Body of pancreas (tissue), 4 donors: ENCODE results near the gene LDLRAD4. TPM values are rescaled to one million over a fixed set of nuclear protein-coding genes. Genes with fewer than 3 reads are reported as not detected.

Experiments
- ATAC-seq: fragments of 150-250 bp; one replicate; pipeline ENCODE4 v1.9.1; 2016
- DNase-seq, 4 donors: peaks; one replicate each; pipeline ENCODE4 v3.0.0-alpha.2; 2019
- H3K27ac ChIP-seq, 4 donors: fragments of 200-600 bp; sonication (generic); 1 replicate in 3 of 4; 2 replicates in 1 of 4; pipeline versions ENCODE4 v1.5.1 to v1.6.1; 2016 to 2019; ENCODE audit warnings: mild to moderate bottlenecking in 1 of 4, mixed read lengths in 1 of 4, moderate library complexity in 1 of 4
- H3K27me3 ChIP-seq, 2 donors: fragments of 200-600 bp; sonication (generic); one replicate each; pipeline ENCODE4 v1.6.0; 2016; ENCODE audit warnings: mild to moderate bottlenecking in 1 of 2
- H3K36me3 ChIP-seq, 2 donors: fragments of 200-600 bp; sonication (generic); replicated peaks in 1 of 2; 2 replicates each; pipeline ENCODE4 v1.5.1; 2016; ENCODE audit warnings: low read depth in 2 of 2; ENCODE audit not compliant: insufficient read depth in 1 of 2
- H3K4me1 ChIP-seq: fragments of 200-600 bp; sonication (generic); one replicate; pipeline ENCODE4 v1.6.0; 2016
- H3K4me3 ChIP-seq, 2 donors: fragments of 200-600 bp; sonication (generic); 1 replicate in 1 of 2; 2 replicates in 1 of 2; pipeline ENCODE4 v1.5.1; 2016 to 2019
- H3K9me3 ChIP-seq, 3 donors: fragments of 200-600 bp; sonication (generic); 1 replicate in 2 of 3; 2 replicates in 1 of 3; pipeline ENCODE4 v1.5.1; 2016
- CTCF ChIP-seq, 7 experiments: fragments of 450-650 bp in 4 of 7; fragments of 200-600 bp in 3 of 7; sonication (generic) in 3 of 7; IDR thresholded peaks; one replicate each; pipeline ENCODE4 v1.5.1; 2016 to 2019; ENCODE audit warnings: antibody characterized with exemption in 7 of 7
- POLR2A ChIP-seq, 3 donors: fragments of 450-650 bp; IDR thresholded peaks; one replicate each; pipeline ENCODE4 v1.6.1; 2016; ENCODE audit warnings: antibody characterized with exemption in 3 of 3, mild to moderate bottlenecking in 2 of 3
- WGBS, 2 donors: methylation state at CpG; one replicate each; pipeline ENCODE4 v1.1.5; 2017; 5-methylcytosine and 5-hydroxymethylcytosine counted together
- intact Hi-C: fragments of 100-400 bp; cut with DNase I; formaldehyde crosslinking; loops from one replicate; pipeline ENCODE4 v1.15.1; 2023
- total RNA-seq, 2 donors: library from RNA; depleted of rRNA; stranded (reverse); fragments of >200 nt; gene quantifications; one replicate each; pipeline ENCODE4 v1.1.0, GENCODE V29; 2016

The LDLRAD4 gene
- total RNA-seq, 2 donors from 2014 or later = 8.6 to 35.9 TPM

- DNase-seq (no peak), ATAC-seq (no peak)
- H3K36me3 ChIP-seq = no peaks in the 10 kb centered on the region
- no peaks in the 10 kb centered on the region for H3K4me1 ChIP-seq
- H3K27me3 ChIP-seq = no peaks in the 10 kb centered on the region
- H3K27ac ChIP-seq = no peak overlapping the region
- no peak overlapping the region for H3K4me3 ChIP-seq
- 67 to 73% methylated on average over 3 of the region's 3 CpGs for WGBS, 2 donors
- intact Hi-C loops = no loop called here
- no peak for TF ChIP-seq CTCF (IDR thresholded peaks at IDR 0.05)
- no peak for TF ChIP-seq POLR2A (IDR thresholded peaks at IDR 0.05)
- no peaks in the 10 kb centered on the region for H3K9me3 ChIP-seq
Measured at GRCh38 chr18:13366131-13366530, 147.6 kb downstream of the LDLRAD4 start.

- no peaks in the 10 kb centered on the region for H3K4me1 ChIP-seq
- H3K27ac ChIP-seq = no peak overlapping the region
- no peaks in the 10 kb centered on the region for H3K9me3 ChIP-seq
- intact Hi-C loops = no loop called here
- H3K27me3 ChIP-seq = no peaks in the 10 kb centered on the region
- H3K36me3 ChIP-seq = no peaks in the 10 kb centered on the region
- WGBS, 2 donors = 74 to 80% methylated on average over 8 of the region's 8 CpGs
- H3K4me3 ChIP-seq = no peak overlapping the region
- TF ChIP-seq CTCF (IDR thresholded peaks at IDR 0.05) = no peak
- no peak for TF ChIP-seq POLR2A (IDR thresholded peaks at IDR 0.05)
- DNase-seq (no peak), ATAC-seq (no peak)
Measured at GRCh38 chr18:13366541-13366940, 148.0 kb downstream of the LDLRAD4 start.

GRCh38 chr18:13366962-13367892, 148.7 kb downstream of the LDLRAD4 start:
- intact Hi-C loops = no loop called here
- DNase-seq (no peak), ATAC-seq (no peak)
- Histone ChIP-seq H3K36me3 (no peaks in the 10 kb centered on the region), H3K9me3 (no peaks in the 10 kb centered on the region), H3K4me3 (no peak overlapping the region), H3K27me3 (no peaks in the 10 kb centered on the region), H3K27ac (no peak overlapping the region), H3K4me1 (no peaks in the 10 kb centered on the region)
- TF ChIP-seq CTCF (IDR thresholded peaks at IDR 0.05) (no peak), POLR2A (IDR thresholded peaks at IDR 0.05) (no peak)
- 79 to 83% methylated on average over 23 of the region's 26 CpGs for WGBS, 2 donors

- intact Hi-C loops = no loop called here
- ATAC-seq (no peak), DNase-seq (no peak)
- TF ChIP-seq POLR2A (IDR thresholded peaks at IDR 0.05) (no peak), CTCF (IDR thresholded peaks at IDR 0.05) (no peak)
- Histone ChIP-seq H3K27ac (no peak overlapping the region), H3K4me1 (no peaks in the 10 kb centered on the region), H3K27me3 (no peaks in the 10 kb centered on the region), H3K9me3 (no peaks in the 10 kb centered on the region), H3K36me3 (no peaks in the 10 kb centered on the region), H3K4me3 (no peak overlapping the region)
- 84 to 91% methylated on average over 13 of the region's 13 CpGs for WGBS, 2 donors
Measured at GRCh38 chr18:13368080-13368813, 149.7 kb downstream of the LDLRAD4 start.
